Activated naive CD4-positive, alpha-beta T cell treated with anti-CD3 and anti-CD28 coated beads, Interleukin-2, amount 50 U/mL, for 24 hours (primary cell): ENCODE data around the gene TAPT1.

ENCODE experiments used
- H3K27ac Mint-ChIP-seq: one replicate; pipeline ENCODE4 v1.8.0; 2021; ENCODE audit warnings: mild to moderate bottlenecking, mixed read lengths
- H3K27me3 Mint-ChIP-seq: one replicate; pipeline ENCODE4 v1.8.0; 2021; ENCODE audit warnings: mixed read lengths
- H3K36me3 Mint-ChIP-seq: one replicate; pipeline ENCODE4 v1.8.0; 2021; ENCODE audit warnings: mixed read lengths
- H3K4me1 Mint-ChIP-seq: one replicate; pipeline ENCODE4 v1.8.0; 2021; ENCODE audit warnings: mixed read lengths
- H3K4me3 Mint-ChIP-seq: one replicate; pipeline ENCODE4 v1.8.0; 2021; ENCODE audit warnings: mild to moderate bottlenecking, mixed read lengths
- H3K9me3 Mint-ChIP-seq: one replicate; pipeline ENCODE4 v1.8.0; 2021; ENCODE audit warnings: mixed read lengths

Gene TAPT1

GRCh38 chr4:16122784-16123183, 103.5 kb downstream of the TAPT1 start:
- Mint-ChIP-seq H3K36me3 (no peaks in the 10 kb centered on the region), H3K4me1 (peaks cover 26% of the 10 kb centered on the region), H3K27me3 (no peaks in the 10 kb centered on the region), H3K9me3 (no peaks in the 10 kb centered on the region), H3K4me3 (no peak overlapping the region), H3K27ac (no peak overlapping the region)

GRCh38 chr4:16122308-16122711, 104.0 kb downstream of the TAPT1 start:
- Mint-ChIP-seq H3K27me3 (no peaks in the 10 kb centered on the region), H3K4me1 (peaks cover 23% of the 10 kb centered on the region), H3K27ac (no peak overlapping the region), H3K36me3 (no peaks in the 10 kb centered on the region), H3K9me3 (no peaks in the 10 kb centered on the region), H3K4me3 (no peak overlapping the region)

- Mint-ChIP-seq H3K36me3 (no peaks in the 10 kb centered on the region), H3K27ac (no peak overlapping the region), H3K27me3 (no peaks in the 10 kb centered on the region), H3K4me1 (peaks cover 23% of the 10 kb centered on the region), H3K4me3 (no peak overlapping the region), H3K9me3 (no peaks in the 10 kb centered on the region)
Measured at GRCh38 chr4:16120720-16121119, 105.6 kb downstream of the TAPT1 start.

GRCh38 chr4:16119981-16120380, 106.3 kb downstream of the TAPT1 start:
- no peaks in the 10 kb centered on the region for H3K36me3 Mint-ChIP-seq
- H3K9me3 Mint-ChIP-seq: no peaks in the 10 kb centered on the region
- no peak overlapping the region for H3K27ac Mint-ChIP-seq
- H3K27me3 Mint-ChIP-seq: no peaks in the 10 kb centered on the region
- no peak overlapping the region for H3K4me3 Mint-ChIP-seq
- H3K4me1 Mint-ChIP-seq: peaks cover 23% of the 10 kb centered on the region

- Mint-ChIP-seq H3K4me1 (peaks cover 13% of the 10 kb centered on the region), H3K36me3 (no peaks in the 10 kb centered on the region), H3K27ac (no peak overlapping the region), H3K9me3 (no peaks in the 10 kb centered on the region), H3K4me3 (no peak overlapping the region), H3K27me3 (no peaks in the 10 kb centered on the region)
Measured at GRCh38 chr4:16118090-16118489, 108.2 kb downstream of the TAPT1 start.

- Mint-ChIP-seq H3K27me3 (no peaks in the 10 kb centered on the region), H3K4me3 (no peak overlapping the region), H3K36me3 (no peaks in the 10 kb centered on the region), H3K9me3 (no peaks in the 10 kb centered on the region), H3K27ac (no peak overlapping the region), H3K4me1 (peaks cover 4% of the 10 kb centered on the region)
Measured at GRCh38 chr4:16117164-16117563, 109.1 kb downstream of the TAPT1 start.

GRCh38 chr4:16116493-16116990, 109.7 kb downstream of the TAPT1 start:
- Mint-ChIP-seq H3K9me3 (no peaks in the 10 kb centered on the region), H3K4me1 (no peaks in the 10 kb centered on the region), H3K36me3 (no peaks in the 10 kb centered on the region), H3K27ac (no peak overlapping the region), H3K4me3 (no peak overlapping the region), H3K27me3 (no peaks in the 10 kb centered on the region)

GRCh38 chr4:16116019-16116418, 110.3 kb downstream of the TAPT1 start:
- Mint-ChIP-seq H3K27me3 (no peaks in the 10 kb centered on the region), H3K4me3 (no peak overlapping the region), H3K4me1 (no peaks in the 10 kb centered on the region), H3K9me3 (no peaks in the 10 kb centered on the region), H3K27ac (no peak overlapping the region), H3K36me3 (no peaks in the 10 kb centered on the region)

GRCh38 chr4:16114546-16114945, 111.7 kb downstream of the TAPT1 start:
- Mint-ChIP-seq H3K4me3 (no peak overlapping the region), H3K4me1 (no peaks in the 10 kb centered on the region), H3K27ac (no peak overlapping the region), H3K9me3 (no peaks in the 10 kb centered on the region), H3K36me3 (no peaks in the 10 kb centered on the region), H3K27me3 (no peaks in the 10 kb centered on the region)

- Mint-ChIP-seq H3K4me1 (no peaks in the 10 kb centered on the region), H3K27ac (no peak overlapping the region), H3K4me3 (no peak overlapping the region), H3K36me3 (no peaks in the 10 kb centered on the region), H3K27me3 (no peaks in the 10 kb centered on the region), H3K9me3 (no peaks in the 10 kb centered on the region)
Measured at GRCh38 chr4:16113741-16114140, 112.5 kb downstream of the TAPT1 start.

GRCh38 chr4:16111533-16111932, 114.7 kb downstream of the TAPT1 start:
- no peaks in the 10 kb centered on the region for H3K27me3 Mint-ChIP-seq
- no peak overlapping the region for H3K4me3 Mint-ChIP-seq
- no peak overlapping the region for H3K27ac Mint-ChIP-seq
- H3K9me3 Mint-ChIP-seq: no peaks in the 10 kb centered on the region
- H3K36me3 Mint-ChIP-seq: no peaks in the 10 kb centered on the region
- no peaks in the 10 kb centered on the region for H3K4me1 Mint-ChIP-seq

GRCh38 chr4:16110661-16111290, 115.5 kb downstream of the TAPT1 start:
- Mint-ChIP-seq H3K27me3 (no peaks in the 10 kb centered on the region), H3K9me3 (no peaks in the 10 kb centered on the region), H3K4me3 (no peak overlapping the region), H3K27ac (no peak overlapping the region), H3K4me1 (no peaks in the 10 kb centered on the region), H3K36me3 (no peaks in the 10 kb centered on the region)
